Panc1 (cell line): ENCODE results near the gene CMTM6. TPM values are rescaled to one million over a fixed set of nuclear protein-coding genes. Genes with fewer than 3 reads are reported as not detected.

Source experiments
- ATAC-seq: fragments of 200-7000 bp; cut with Tn5 transposase; 2 replicates; pipeline ENCODE4 v1.9.1; 2020; ENCODE audit warnings: mild to moderate bottlenecking, moderate library complexity
- BruUV-seq: library from RNA; stranded (reverse); fragments of 400-500 nt; replicated peaks from 2 replicates; lab custom pipeline; 2021; lab: Mats Ljungman, UMichigan
- CTCF ChIA-PET: fragments of 300-600 bp; sonication (Branson Sonifier 250); formaldehyde crosslinking; loops from one replicate; lab custom pipeline; 2022; ENCODE audit warnings: antibody characterized with exemption; lab: Charles Lee
- POLR2A ChIA-PET: fragments of 300-600 bp; sonication (Branson Sonifier 250); formaldehyde crosslinking; loops from one replicate; lab custom pipeline; 2022; ENCODE audit warnings: antibody characterized with exemption; lab: Charles Lee
- DNase-seq: peaks from one replicate; pipeline ENCODE4 v3.0.0-alpha.2; 2010; ENCODE audit warnings: low read depth, low spot score
- H3K27ac ChIP-seq: 2 replicates; pipeline ENCODE4 v1.5.1; 2011; ENCODE audit warnings: mild to moderate bottlenecking, low read length, inconsistent platforms
- H3K27me3 ChIP-seq: fragments of 200-500 bp; sonication (Bioruptor generic); 2 replicates; pipeline ENCODE4 v1.6.0; 2014; ENCODE audit warnings: low read length, inconsistent platforms; ENCODE audit not compliant: control insufficient read depth, insufficient read depth
- H3K36me3 ChIP-seq: fragments of 200-500 bp; sonication (Bioruptor generic); 2 replicates; pipeline ENCODE4 v1.5.1; 2014; ENCODE audit warnings: inconsistent platforms, mild to moderate bottlenecking, low read length, moderate library complexity; ENCODE audit not compliant: control insufficient read depth, insufficient read depth
- H3K4me1 ChIP-seq: 2 replicates; pipeline ENCODE4 v1.5.1; 2011; ENCODE audit warnings: inconsistent platforms, mild to moderate bottlenecking, low read length, moderate library complexity; ENCODE audit not compliant: control insufficient read depth, insufficient read depth
- H3K4me3 ChIP-seq, 2 experiments: 2 replicates each; pipeline ENCODE4 v1.5.1; 2011 to 2012; ENCODE audit warnings: low read depth in 2 of 2, low read length in 2 of 2, mild to moderate bottlenecking in 2 of 2, inconsistent platforms in 1 of 2, moderate library complexity in 1 of 2
- H3K9me3 ChIP-seq: fragments of 200-500 bp; sonication (Bioruptor generic); 2 replicates; pipeline ENCODE4 v1.5.1; 2014; ENCODE audit warnings: low read depth, mild to moderate bottlenecking, inconsistent platforms, low read length, moderate library complexity; ENCODE audit not compliant: control insufficient read depth, insufficient read depth
- POLR2AphosphoS5 ChIP-seq: IDR thresholded peaks from 2 replicates; pipeline ENCODE4 v1.6.1; 2012; ENCODE audit warnings: mild to moderate bottlenecking, low read depth, low read length, moderate library complexity
- SIN3A ChIP-seq: IDR thresholded peaks from 2 replicates; pipeline ENCODE4 v1.6.1; 2012; ENCODE audit warnings: low read depth, mild to moderate bottlenecking, low read length, moderate library complexity, borderline replicate concordance; ENCODE audit not compliant: insufficient read depth
- TCF7L2 ChIP-seq: IDR thresholded peaks from 2 replicates; pipeline ENCODE4 v1.6.1; 2011; ENCODE audit warnings: mild to moderate bottlenecking, low read depth, low read length, inconsistent platforms
- in situ Hi-C: cut with HindIII; loops from 2 replicates; pipeline ENCODE4 v1.10.0; 2016; ENCODE audit warnings: low sequenced_read_pairs, low pct_unique_long_range_greater_than_20kb
- intact Hi-C: fragments of 100-400 bp; cut with micrococcal nuclease; formaldehyde crosslinking; loops from one replicate; pipeline ENCODE4 v1.10.0; 2022; ENCODE audit not compliant: unreplicated experiment
- total RNA-seq: library from RNA; stranded (reverse); gene quantifications from one replicate; pipeline ENCODE4 v1.2.1, GENCODE V29; 2021; ENCODE audit not compliant: unreplicated experiment
- TF ChIP-seq, protein P1 (sequence below), 2 experiments: IDR thresholded peaks; 2 replicates each; pipeline ENCODE4 v1.6.1; 2011 to 2012; ENCODE audit warnings: low read depth in 2 of 2, control low read depth in 1 of 2, low read length in 1 of 2, mild to moderate bottlenecking in 1 of 2, moderate library complexity in 1 of 2; ENCODE audit not compliant: insufficient read depth in 1 of 2
- TF ChIP-seq, protein P2 (sequence below): fragments of 450-650 bp; IDR thresholded peaks from 2 replicates; pipeline ENCODE4 v1.5.1; 2017; ENCODE audit warnings: mild to moderate bottlenecking

The CMTM6 gene
- total RNA-seq, 1 experiment from 2014 or later, result 56.4 TPM

DNA sequence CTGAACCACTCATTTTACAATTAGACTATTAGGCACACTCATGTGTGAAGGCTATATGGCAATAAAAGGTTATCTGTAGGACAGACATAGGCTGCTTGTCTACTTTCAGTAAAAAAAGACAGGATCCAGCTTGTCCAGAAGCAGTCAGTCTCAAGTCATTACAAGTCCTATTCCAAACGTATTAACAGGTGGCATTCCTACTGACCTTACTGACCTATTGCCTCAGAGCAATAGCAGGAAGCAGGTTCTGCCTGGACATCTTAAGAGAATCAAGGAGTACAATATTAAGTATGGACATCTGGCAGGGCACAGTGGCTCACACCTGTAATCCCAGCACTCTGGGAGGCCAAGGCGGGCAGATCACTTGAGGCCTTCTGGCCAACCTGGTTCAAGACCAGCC, 7.0 kb downstream of the CMTM6 start:
- in situ Hi-C loops (no loop called here), intact Hi-C loops (no loop called here)
- ATAC-seq, result no peak
- Histone ChIP-seq H3K4me3 (no peak overlapping the region), H3K36me3 (peaks cover 1% of the 10 kb centered on the region; the same call in 1 of the 2 replicates), H3K27ac (no peak overlapping the region), H3K4me1 (peaks cover 20% of the 10 kb centered on the region; the same call in 1 of the 2 replicates), H3K9me3 (no peaks in the 10 kb centered on the region), H3K27me3 (no peaks in the 10 kb centered on the region)
- BruUV-seq, result no TSS peak
- ChIA-PET POLR2A (no interaction called here), CTCF (no interaction called here)
- no peak for TF ChIP-seq TCF7L2
- TF ChIP-seq, protein P1, sequence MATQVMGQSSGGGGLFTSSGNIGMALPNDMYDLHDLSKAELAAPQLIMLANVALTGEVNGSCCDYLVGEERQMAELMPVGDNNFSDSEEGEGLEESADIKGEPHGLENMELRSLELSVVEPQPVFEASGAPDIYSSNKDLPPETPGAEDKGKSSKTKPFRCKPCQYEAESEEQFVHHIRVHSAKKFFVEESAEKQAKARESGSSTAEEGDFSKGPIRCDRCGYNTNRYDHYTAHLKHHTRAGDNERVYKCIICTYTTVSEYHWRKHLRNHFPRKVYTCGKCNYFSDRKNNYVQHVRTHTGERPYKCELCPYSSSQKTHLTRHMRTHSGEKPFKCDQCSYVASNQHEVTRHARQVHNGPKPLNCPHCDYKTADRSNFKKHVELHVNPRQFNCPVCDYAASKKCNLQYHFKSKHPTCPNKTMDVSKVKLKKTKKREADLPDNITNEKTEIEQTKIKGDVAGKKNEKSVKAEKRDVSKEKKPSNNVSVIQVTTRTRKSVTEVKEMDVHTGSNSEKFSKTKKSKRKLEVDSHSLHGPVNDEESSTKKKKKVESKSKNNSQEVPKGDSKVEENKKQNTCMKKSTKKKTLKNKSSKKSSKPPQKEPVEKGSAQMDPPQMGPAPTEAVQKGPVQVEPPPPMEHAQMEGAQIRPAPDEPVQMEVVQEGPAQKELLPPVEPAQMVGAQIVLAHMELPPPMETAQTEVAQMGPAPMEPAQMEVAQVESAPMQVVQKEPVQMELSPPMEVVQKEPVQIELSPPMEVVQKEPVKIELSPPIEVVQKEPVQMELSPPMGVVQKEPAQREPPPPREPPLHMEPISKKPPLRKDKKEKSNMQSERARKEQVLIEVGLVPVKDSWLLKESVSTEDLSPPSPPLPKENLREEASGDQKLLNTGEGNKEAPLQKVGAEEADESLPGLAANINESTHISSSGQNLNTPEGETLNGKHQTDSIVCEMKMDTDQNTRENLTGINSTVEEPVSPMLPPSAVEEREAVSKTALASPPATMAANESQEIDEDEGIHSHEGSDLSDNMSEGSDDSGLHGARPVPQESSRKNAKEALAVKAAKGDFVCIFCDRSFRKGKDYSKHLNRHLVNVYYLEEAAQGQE (IDR thresholded peaks at IDR 0.05; ENCODE audit: insufficient read depth in 1 of 2, low read depth in 2 of 2, low read length in 1 of 2), result no peak
- no peak for TF ChIP-seq SIN3A
- TF ChIP-seq POLR2AphosphoS5, result no peak
- TF ChIP-seq, protein P2, sequence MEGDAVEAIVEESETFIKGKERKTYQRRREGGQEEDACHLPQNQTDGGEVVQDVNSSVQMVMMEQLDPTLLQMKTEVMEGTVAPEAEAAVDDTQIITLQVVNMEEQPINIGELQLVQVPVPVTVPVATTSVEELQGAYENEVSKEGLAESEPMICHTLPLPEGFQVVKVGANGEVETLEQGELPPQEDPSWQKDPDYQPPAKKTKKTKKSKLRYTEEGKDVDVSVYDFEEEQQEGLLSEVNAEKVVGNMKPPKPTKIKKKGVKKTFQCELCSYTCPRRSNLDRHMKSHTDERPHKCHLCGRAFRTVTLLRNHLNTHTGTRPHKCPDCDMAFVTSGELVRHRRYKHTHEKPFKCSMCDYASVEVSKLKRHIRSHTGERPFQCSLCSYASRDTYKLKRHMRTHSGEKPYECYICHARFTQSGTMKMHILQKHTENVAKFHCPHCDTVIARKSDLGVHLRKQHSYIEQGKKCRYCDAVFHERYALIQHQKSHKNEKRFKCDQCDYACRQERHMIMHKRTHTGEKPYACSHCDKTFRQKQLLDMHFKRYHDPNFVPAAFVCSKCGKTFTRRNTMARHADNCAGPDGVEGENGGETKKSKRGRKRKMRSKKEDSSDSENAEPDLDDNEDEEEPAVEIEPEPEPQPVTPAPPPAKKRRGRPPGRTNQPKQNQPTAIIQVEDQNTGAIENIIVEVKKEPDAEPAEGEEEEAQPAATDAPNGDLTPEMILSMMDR, result no peak
- DNase-seq, result no peak

DNA sequence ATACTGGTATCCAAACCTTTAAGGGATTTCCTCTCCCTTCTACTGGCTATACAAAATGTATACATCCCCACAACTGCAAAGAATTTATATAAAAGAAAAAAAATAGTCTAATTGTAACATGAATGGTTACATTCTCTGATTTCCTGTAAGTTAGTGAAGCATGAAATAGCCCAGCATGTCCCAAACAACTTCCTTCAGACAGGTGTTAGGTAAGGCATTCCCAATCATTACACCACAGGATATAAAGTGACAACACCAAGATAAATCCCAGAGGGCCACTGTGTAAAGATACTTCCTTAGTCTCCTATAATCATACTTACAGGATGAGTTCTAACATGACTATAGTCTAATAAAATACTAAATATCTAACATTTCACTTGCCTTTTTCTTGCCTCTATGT, 7.6 kb downstream of the CMTM6 start:
- ChIA-PET POLR2A (no interaction called here), CTCF (no interaction called here)

More for the DNA sequence above, 7.6 kb downstream of the CMTM6 start:
- no peaks in the 10 kb centered on the region for H3K27me3 ChIP-seq
- no TSS peak for BruUV-seq
- TF ChIP-seq TCF7L2 (no peak), POLR2AphosphoS5 (no peak), SIN3A (no peak)
- TF ChIP-seq, protein P2, result no peak
- TF ChIP-seq, protein P1 (IDR thresholded peaks at IDR 0.05; ENCODE audit: insufficient read depth in 1 of 2, low read depth in 2 of 2, low read length in 1 of 2), result no peak
- no peak overlapping the region for H3K27ac ChIP-seq
- H3K4me1 ChIP-seq, result peaks cover 15% of the 10 kb centered on the region; the same call in 1 of the 2 replicates
- H3K4me3 ChIP-seq, result no peak overlapping the region
- ATAC-seq, result no peak
- intact Hi-C loops (no loop called here), in situ Hi-C loops (no loop called here)
- no peaks in the 10 kb centered on the region for H3K9me3 ChIP-seq
- H3K36me3 ChIP-seq, result peaks cover 2% of the 10 kb centered on the region; the same call in 1 of the 2 replicates
- no peak for DNase-seq
